ENCODE measurements around the gene NELL2.

NELL2 gene

GRCh38 chr12:44771485-44772021, 104.6 kb downstream of the NELL2 start:
- no peak for TF ChIP-seq ISL1 (CRISPR knock-in tag; IDR thresholded peaks at IDR 0.05)
- TF ChIP-seq, protein P1, sequence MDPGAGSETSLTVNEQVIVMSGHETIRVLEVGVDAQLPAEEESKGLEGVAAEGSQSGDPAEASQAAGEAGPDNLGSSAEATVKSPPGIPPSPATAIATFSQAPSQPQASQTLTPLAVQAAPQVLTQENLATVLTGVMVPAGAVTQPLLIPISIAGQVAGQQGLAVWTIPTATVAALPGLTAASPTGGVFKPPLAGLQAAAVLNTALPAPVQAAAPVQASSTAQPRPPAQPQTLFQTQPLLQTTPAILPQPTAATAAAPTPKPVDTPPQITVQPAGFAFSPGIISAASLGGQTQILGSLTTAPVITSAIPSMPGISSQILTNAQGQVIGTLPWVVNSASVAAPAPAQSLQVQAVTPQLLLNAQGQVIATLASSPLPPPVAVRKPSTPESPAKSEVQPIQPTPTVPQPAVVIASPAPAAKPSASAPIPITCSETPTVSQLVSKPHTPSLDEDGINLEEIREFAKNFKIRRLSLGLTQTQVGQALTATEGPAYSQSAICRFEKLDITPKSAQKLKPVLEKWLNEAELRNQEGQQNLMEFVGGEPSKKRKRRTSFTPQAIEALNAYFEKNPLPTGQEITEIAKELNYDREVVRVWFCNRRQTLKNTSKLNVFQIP (CRISPR knock-in tag; IDR thresholded peaks at IDR 0.05; ENCODE audit: borderline replicate concordance, low read depth), result no peak
- TF ChIP-seq BACH2 (CRISPR knock-in tag; IDR thresholded peaks at IDR 0.05; ENCODE audit: borderline replicate concordance), result no peak
- no peak for TF ChIP-seq OSR1 (CRISPR knock-in tag; IDR thresholded peaks at IDR 0.05)
- TF ChIP-seq CSRNP3 (CRISPR knock-in tag; IDR thresholded peaks at IDR 0.05), result no peak
- no peak for TF ChIP-seq ZFP3 (CRISPR knock-in tag; IDR thresholded peaks at IDR 0.05)
- TF ChIP-seq, protein P2, sequence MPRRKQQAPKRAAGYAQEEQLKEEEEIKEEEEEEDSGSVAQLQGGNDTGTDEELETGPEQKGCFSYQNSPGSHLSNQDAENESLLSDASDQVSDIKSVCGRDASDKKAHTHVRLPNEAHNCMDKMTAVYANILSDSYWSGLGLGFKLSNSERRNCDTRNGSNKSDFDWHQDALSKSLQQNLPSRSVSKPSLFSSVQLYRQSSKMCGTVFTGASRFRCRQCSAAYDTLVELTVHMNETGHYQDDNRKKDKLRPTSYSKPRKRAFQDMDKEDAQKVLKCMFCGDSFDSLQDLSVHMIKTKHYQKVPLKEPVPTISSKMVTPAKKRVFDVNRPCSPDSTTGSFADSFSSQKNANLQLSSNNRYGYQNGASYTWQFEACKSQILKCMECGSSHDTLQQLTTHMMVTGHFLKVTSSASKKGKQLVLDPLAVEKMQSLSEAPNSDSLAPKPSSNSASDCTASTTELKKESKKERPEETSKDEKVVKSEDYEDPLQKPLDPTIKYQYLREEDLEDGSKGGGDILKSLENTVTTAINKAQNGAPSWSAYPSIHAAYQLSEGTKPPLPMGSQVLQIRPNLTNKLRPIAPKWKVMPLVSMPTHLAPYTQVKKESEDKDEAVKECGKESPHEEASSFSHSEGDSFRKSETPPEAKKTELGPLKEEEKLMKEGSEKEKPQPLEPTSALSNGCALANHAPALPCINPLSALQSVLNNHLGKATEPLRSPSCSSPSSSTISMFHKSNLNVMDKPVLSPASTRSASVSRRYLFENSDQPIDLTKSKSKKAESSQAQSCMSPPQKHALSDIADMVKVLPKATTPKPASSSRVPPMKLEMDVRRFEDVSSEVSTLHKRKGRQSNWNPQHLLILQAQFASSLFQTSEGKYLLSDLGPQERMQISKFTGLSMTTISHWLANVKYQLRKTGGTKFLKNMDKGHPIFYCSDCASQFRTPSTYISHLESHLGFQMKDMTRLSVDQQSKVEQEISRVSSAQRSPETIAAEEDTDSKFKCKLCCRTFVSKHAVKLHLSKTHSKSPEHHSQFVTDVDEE (CRISPR knock-in tag; IDR thresholded peaks at IDR 0.05), result no peak
- TF ChIP-seq ZNF8 (CRISPR knock-in tag; IDR thresholded peaks at IDR 0.05), result no peak
- no peak for TF ChIP-seq SNAI2 (CRISPR knock-in tag; IDR thresholded peaks at IDR 0.05)
- no peak for TF ChIP-seq GLIS3 (CRISPR knock-in tag; IDR thresholded peaks at IDR 0.05)
- TF ChIP-seq CSDC2 (CRISPR knock-in tag; IDR thresholded peaks at IDR 0.05), result no peak
- no peak for ATAC-seq

- no peak for ATAC-seq
- no peak for TF ChIP-seq CSRNP3 (CRISPR knock-in tag; IDR thresholded peaks at IDR 0.05)
- TF ChIP-seq, protein P3, sequence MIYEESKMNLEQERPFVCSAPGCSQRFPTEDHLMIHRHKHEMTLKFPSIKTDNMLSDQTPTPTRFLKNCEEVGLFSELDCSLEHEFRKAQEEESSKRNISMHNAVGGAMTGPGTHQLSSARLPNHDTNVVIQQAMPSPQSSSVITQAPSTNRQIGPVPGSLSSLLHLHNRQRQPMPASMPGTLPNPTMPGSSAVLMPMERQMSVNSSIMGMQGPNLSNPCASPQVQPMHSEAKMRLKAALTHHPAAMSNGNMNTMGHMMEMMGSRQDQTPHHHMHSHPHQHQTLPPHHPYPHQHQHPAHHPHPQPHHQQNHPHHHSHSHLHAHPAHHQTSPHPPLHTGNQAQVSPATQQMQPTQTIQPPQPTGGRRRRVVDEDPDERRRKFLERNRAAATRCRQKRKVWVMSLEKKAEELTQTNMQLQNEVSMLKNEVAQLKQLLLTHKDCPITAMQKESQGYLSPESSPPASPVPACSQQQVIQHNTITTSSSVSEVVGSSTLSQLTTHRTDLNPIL (CRISPR knock-in tag; IDR thresholded peaks at IDR 0.05; ENCODE audit: low read depth), result no peak
- no peak for TF ChIP-seq ZNF70 (CRISPR knock-in tag; IDR thresholded peaks at IDR 0.05)
- no peak for TF ChIP-seq ZFP30 (CRISPR knock-in tag; IDR thresholded peaks at IDR 0.05)
- TF ChIP-seq OSR1 (CRISPR knock-in tag; IDR thresholded peaks at IDR 0.05), result no peak
- no peak for TF ChIP-seq BACH2 (CRISPR knock-in tag; IDR thresholded peaks at IDR 0.05; ENCODE audit: borderline replicate concordance)
- TF ChIP-seq, protein P1 (CRISPR knock-in tag; IDR thresholded peaks at IDR 0.05; ENCODE audit: borderline replicate concordance, low read depth), result no peak
- no peak for TF ChIP-seq TOX (CRISPR knock-in tag; IDR thresholded peaks at IDR 0.05; ENCODE audit: borderline replicate concordance)
- TF ChIP-seq RARB (CRISPR knock-in tag; IDR thresholded peaks at IDR 0.05), result no peak
- no peak for TF ChIP-seq SNAI2 (CRISPR knock-in tag; IDR thresholded peaks at IDR 0.05)
- TF ChIP-seq, protein P4, sequence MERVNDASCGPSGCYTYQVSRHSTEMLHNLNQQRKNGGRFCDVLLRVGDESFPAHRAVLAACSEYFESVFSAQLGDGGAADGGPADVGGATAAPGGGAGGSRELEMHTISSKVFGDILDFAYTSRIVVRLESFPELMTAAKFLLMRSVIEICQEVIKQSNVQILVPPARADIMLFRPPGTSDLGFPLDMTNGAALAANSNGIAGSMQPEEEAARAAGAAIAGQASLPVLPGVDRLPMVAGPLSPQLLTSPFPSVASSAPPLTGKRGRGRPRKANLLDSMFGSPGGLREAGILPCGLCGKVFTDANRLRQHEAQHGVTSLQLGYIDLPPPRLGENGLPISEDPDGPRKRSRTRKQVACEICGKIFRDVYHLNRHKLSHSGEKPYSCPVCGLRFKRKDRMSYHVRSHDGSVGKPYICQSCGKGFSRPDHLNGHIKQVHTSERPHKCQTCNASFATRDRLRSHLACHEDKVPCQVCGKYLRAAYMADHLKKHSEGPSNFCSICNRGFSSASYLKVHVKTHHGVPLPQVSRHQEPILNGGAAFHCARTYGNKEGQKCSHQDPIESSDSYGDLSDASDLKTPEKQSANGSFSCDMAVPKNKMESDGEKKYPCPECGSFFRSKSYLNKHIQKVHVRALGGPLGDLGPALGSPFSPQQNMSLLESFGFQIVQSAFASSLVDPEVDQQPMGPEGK (CRISPR knock-in tag; IDR thresholded peaks at IDR 0.05; ENCODE audit: borderline replicate concordance), result no peak
- no peak for TF ChIP-seq ARNTL (CRISPR knock-in tag; IDR thresholded peaks at IDR 0.05; ENCODE audit: borderline replicate concordance, low read depth)
- TF ChIP-seq ESRRG (CRISPR knock-in tag; IDR thresholded peaks at IDR 0.05), result no peak
- TF ChIP-seq ZNF565 (CRISPR knock-in tag; conservative IDR thresholded peaks at IDR 0.05; ENCODE audit: low read depth), result no peak
- TF ChIP-seq, protein P2 (CRISPR knock-in tag; IDR thresholded peaks at IDR 0.05), result no peak
- TF ChIP-seq CSDC2 (CRISPR knock-in tag; IDR thresholded peaks at IDR 0.05), result no peak
- no peak for TF ChIP-seq ZFP3 (CRISPR knock-in tag; IDR thresholded peaks at IDR 0.05)
- no peak for TF ChIP-seq ZC3H10 (CRISPR knock-in tag; IDR thresholded peaks at IDR 0.05)
These were observed 110.3 kb downstream of the NELL2 start for GRCh38 chr12:44765796-44766195.

All from SK-N-SH treated with all-trans-retinoic acid at 6 μM for 48 hours (cell line).